Mucosa of descending colon (tissue), 3 donors: ENCODE measurements around the gene FRRS1L. TPM values are rescaled to one million over a fixed set of nuclear protein-coding genes. Genes with fewer than 3 reads are reported as not detected.
A peak's percentile ranks its signal among the peaks of the same experiment; 100 is the strongest.

Experiments used
- ATAC-seq: fragments of 200-7000 bp; cut with Tn5 transposase; one replicate; pipeline ENCODE4 v1.9.1; 2020; ENCODE audit warnings: mild to moderate bottlenecking, moderate library complexity
- DNase-seq, 3 donors: peaks; one replicate each; pipeline ENCODE4 v3.0.0-alpha.2; 2020
- H3K36me3 ChIP-seq: fragments of 200-600 bp; one replicate; pipeline ENCODE4 v1.8.0; 2021; ENCODE audit warnings: low read depth, mild to moderate bottlenecking
- H3K4me1 ChIP-seq: fragments of 200-600 bp; one replicate; pipeline ENCODE4 v1.8.0; 2021; ENCODE audit warnings: low read depth, mild to moderate bottlenecking
- H3K4me3 ChIP-seq: fragments of 200-600 bp; one replicate; pipeline ENCODE4 v1.8.0; 2021; ENCODE audit warnings: mild to moderate bottlenecking
- H3K9me3 ChIP-seq: fragments of 200-600 bp; one replicate; pipeline ENCODE4 v1.8.0; 2021; ENCODE audit warnings: mild to moderate bottlenecking
- CTCF ChIP-seq: fragments of 200-600 bp; IDR thresholded peaks from one replicate; pipeline ENCODE4 v1.8.0; 2022; ENCODE audit warnings: antibody characterized with exemption, mild to moderate bottlenecking
- intact Hi-C, 2 donors: fragments of 100-400 bp; cut with DNase I in 1 of 2; cut with micrococcal nuclease in 1 of 2; formaldehyde crosslinking; loops; one replicate each; pipeline versions ENCODE4 v1.11.0 to v1.11.1; 2022; cut with DNase I, micrococcal nuclease
- total RNA-seq, 3 donors: library from RNA; stranded (reverse); fragmentation: NEBNext Ultra II Directional in 2 of 3; extraction: Animal tissue kit (Norgen Biotek cat#: 25700) in 2 of 3; gene quantifications; one replicate each; pipeline versions ENCODE4 v1.2.1 to v1.2.4, GENCODE V29; 2021 to 2023
- donor health status: DM: no; HTN: no; CAD: no; lungs with moderate emphysema.
- donor health status: DM: no; HTN: no; CAD: no.
- donor health status: DM: no; HTN: yes; CAD: no.

FRRS1L gene
- total RNA-seq, 3 donors from 2014 or later, result 0.49 to 4.8 (median 0.96) TPM

GRCh38 chr9:109120204-109120789, 46.8 kb downstream of the FRRS1L start:
- H3K9me3 ChIP-seq, result no peaks in the 10 kb centered on the region
- intact Hi-C loops, result no loop called here
- no peaks in the 10 kb centered on the region for H3K36me3 ChIP-seq
- TF ChIP-seq CTCF, result no peak
- DNase-seq (no peak), ATAC-seq (no peak)
- peaks cover 30% of the 10 kb centered on the region for H3K4me1 ChIP-seq
- H3K4me3 ChIP-seq, result no peak overlapping the region

GRCh38 chr9:109119439-109120203, 47.4 kb downstream of the FRRS1L start, which contains the start of gene TMEM245:
Gene TMEM245, minus strand, starts transcription at chr9:109119947. Its CDS starts 34 bp downstream, at chr9:109119913.
- no peak for TF ChIP-seq CTCF
- H3K36me3 ChIP-seq, result no peaks in the 10 kb centered on the region
- H3K9me3 ChIP-seq, result no peaks in the 10 kb centered on the region
- peaks cover 31% of the 10 kb centered on the region for H3K4me1 ChIP-seq
- peak; percentile 96 for ATAC-seq
- H3K4me3 ChIP-seq, result peak within 1 kb of the TSS; percentile 73
- DNase-seq, result peak; percentile 94 to 96 (median 96)
- intact Hi-C loops, result no loop called here

- intact Hi-C loops, result no loop called here
- Histone ChIP-seq H3K4me1 (peaks cover 34% of the 10 kb centered on the region), H3K4me3 (peak overlapping the region; percentile 73), H3K9me3 (no peaks in the 10 kb centered on the region), H3K36me3 (no peaks in the 10 kb centered on the region)
- TF ChIP-seq CTCF, result no peak
- peak in 1 of 3 donors; percentile 19 for DNase-seq
- no peak for ATAC-seq
Measured at GRCh38 chr9:109118808-109119438, 48.1 kb downstream of the FRRS1L start.

- no peak for TF ChIP-seq CTCF
- intact Hi-C loops, result no loop called here
- ATAC-seq (peak; percentile 18), DNase-seq (peak in 1 of 3 donors; percentile 18)
- Histone ChIP-seq H3K4me3 (peak overlapping the region; percentile 73), H3K9me3 (no peaks in the 10 kb centered on the region), H3K4me1 (peaks cover 37% of the 10 kb centered on the region), H3K36me3 (no peaks in the 10 kb centered on the region)
Measured at GRCh38 chr9:109117856-109118807, 48.9 kb downstream of the FRRS1L start.

GRCh38 chr9:109115931-109116526, 51.0 kb downstream of the FRRS1L start:
- TF ChIP-seq CTCF, result no peak
- H3K4me3 ChIP-seq, result no peak overlapping the region
- peaks cover 37% of the 10 kb centered on the region for H3K4me1 ChIP-seq
- DNase-seq, result no peak
- no peaks in the 10 kb centered on the region for H3K36me3 ChIP-seq
- H3K9me3 ChIP-seq, result no peaks in the 10 kb centered on the region
- intact Hi-C loops, result no loop called here
- ATAC-seq, result no peak
